ENCODE data around the gene DNAH14. TPM values are rescaled to one million over a fixed set of nuclear protein-coding genes. Genes with fewer than 3 reads are reported as not detected.

DNAH14 gene
- total and polyA plus RNA-seq, 2 of the 13 experiments (the other 11 are each of a cell fraction or from before 2014, with no cell fraction given), result 4.5 to 27.5 TPM

- POLR2A ChIA-PET, result no interaction called here
- FAIRE-seq, result no peak
- no peak overlapping the region for H3K27ac ChIP-seq (ENCODE audit: extremely low read length, insufficient read depth, low read length)
These were observed 327.6 kb downstream of the DNAH14 start for GRCh38 chr1:225257081-225257480.

More at GRCh38 chr1:225257081-225257480, 327.6 kb downstream of the DNAH14 start:
- no peak overlapping the region for H3K9ac ChIP-seq (ENCODE audit: insufficient read depth, low read depth, low read length)
- H4K20me1 ChIP-seq (ENCODE audit: insufficient read depth, low read length), result no peaks in the 10 kb centered on the region
- H3K4me3 ChIP-seq (replicated peaks in 1 of 3; ENCODE audit: insufficient read depth in 1 of 3, low read depth in 2 of 3, low read length in 3 of 3), result no peak overlapping the region
- TF ChIP-seq TAF1 (CRISPR knock-in tag; IDR thresholded peaks at IDR 0.05), result no peak
- TF ChIP-seq ZMYM3 (CRISPR knock-in tag; IDR thresholded peaks at IDR 0.05), result no peak
- TF ChIP-seq, protein P1, sequence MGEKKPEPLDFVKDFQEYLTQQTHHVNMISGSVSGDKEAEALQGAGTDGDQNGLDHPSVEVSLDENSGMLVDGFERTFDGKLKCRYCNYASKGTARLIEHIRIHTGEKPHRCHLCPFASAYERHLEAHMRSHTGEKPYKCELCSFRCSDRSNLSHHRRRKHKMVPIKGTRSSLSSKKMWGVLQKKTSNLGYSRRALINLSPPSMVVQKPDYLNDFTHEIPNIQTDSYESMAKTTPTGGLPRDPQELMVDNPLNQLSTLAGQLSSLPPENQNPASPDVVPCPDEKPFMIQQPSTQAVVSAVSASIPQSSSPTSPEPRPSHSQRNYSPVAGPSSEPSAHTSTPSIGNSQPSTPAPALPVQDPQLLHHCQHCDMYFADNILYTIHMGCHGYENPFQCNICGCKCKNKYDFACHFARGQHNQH (CRISPR knock-in tag; IDR thresholded peaks at IDR 0.05), result no peak
- no peak for TF ChIP-seq ZNF138 (CRISPR knock-in tag; IDR thresholded peaks at IDR 0.05; ENCODE audit: low read depth)
- no peak for TF ChIP-seq RBM39 (IDR thresholded peaks at IDR 0.05; ENCODE audit: low read depth, low read length, poor library complexity, severe bottlenecking)
- TF ChIP-seq EP300 (IDR thresholded peaks at IDR 0.05; ENCODE audit: low read depth in 2 of 2, low read length in 2 of 2), result no peak
- no peak for TF ChIP-seq EP300 (CRISPR knock-in tag; IDR thresholded peaks at IDR 0.05; ENCODE audit: borderline replicate concordance)
- TF ChIP-seq, protein P2, sequence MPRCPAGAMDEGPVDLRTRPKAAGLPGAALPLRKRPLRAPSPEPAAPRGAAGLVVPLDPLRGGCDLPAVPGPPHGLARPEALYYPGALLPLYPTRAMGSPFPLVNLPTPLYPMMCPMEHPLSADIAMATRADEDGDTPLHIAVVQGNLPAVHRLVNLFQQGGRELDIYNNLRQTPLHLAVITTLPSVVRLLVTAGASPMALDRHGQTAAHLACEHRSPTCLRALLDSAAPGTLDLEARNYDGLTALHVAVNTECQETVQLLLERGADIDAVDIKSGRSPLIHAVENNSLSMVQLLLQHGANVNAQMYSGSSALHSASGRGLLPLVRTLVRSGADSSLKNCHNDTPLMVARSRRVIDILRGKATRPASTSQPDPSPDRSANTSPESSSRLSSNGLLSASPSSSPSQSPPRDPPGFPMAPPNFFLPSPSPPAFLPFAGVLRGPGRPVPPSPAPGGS (CRISPR knock-in tag; IDR thresholded peaks at IDR 0.05), result no peak
- TF ChIP-seq ZNF280D (CRISPR knock-in tag; IDR thresholded peaks at IDR 0.05), result no peak
- no peak for TF ChIP-seq ZNF205 (CRISPR knock-in tag; IDR thresholded peaks at IDR 0.05)
- no peak for TF ChIP-seq TBL1XR1 (IDR thresholded peaks at IDR 0.05; ENCODE audit: borderline replicate concordance, low read length, partially characterized antibody)
- TF ChIP-seq TAF15 (IDR thresholded peaks at IDR 0.05; ENCODE audit: low read depth, low read length, poor library complexity, severe bottlenecking), result no peak
- no peak for TF ChIP-seq MLX (CRISPR knock-in tag; IDR thresholded peaks at IDR 0.05)
- no peak for TF ChIP-seq SOX6 (IDR thresholded peaks at IDR 0.05)
- no peak for TF ChIP-seq SOX6 (CRISPR knock-in tag; IDR thresholded peaks at IDR 0.05)
- TF ChIP-seq JUNB (CRISPR knock-in tag; IDR thresholded peaks at IDR 0.05; ENCODE audit: borderline replicate concordance), result no peak
- TF ChIP-seq IRF2 (CRISPR knock-in tag; IDR thresholded peaks at IDR 0.05), result no peak
- in situ Hi-C loops (cut with HindIII; ENCODE audit: extremely low pct_ligation_motif_present, low pct_unique_long_range_greater_than_20kb), result no loop called here
- intact Hi-C loops (cut with micrococcal nuclease; ENCODE audit: unreplicated experiment), result no loop called here
- no peak overlapping the region for H3K4me2 ChIP-seq (ENCODE audit: low read depth, low read length)
- CTCF ChIA-PET (ENCODE audit: low intra/inter-chr PET ratio, low total read pairs), result no interaction called here
- H3K36me3 ChIP-seq (replicated peaks in 1 of 2; ENCODE audit: control insufficient read depth in 1 of 2, insufficient read depth in 2 of 2, low read length in 2 of 2), result no peaks in the 10 kb centered on the region
- no peak for DNase-seq (ENCODE audit: low spot score)
- no peaks in the 10 kb centered on the region for H3K27me3 ChIP-seq (ENCODE audit: control insufficient read depth in 1 of 2, insufficient read depth in 2 of 2, low read length in 2 of 2)
- no peak for ATAC-seq
- no TSS peak for BruUV-seq (replicated peaks)
- H3K4me1 ChIP-seq (ENCODE audit: insufficient read depth, low read length), result no peaks in the 10 kb centered on the region
- 12% methylated on average over 2 of the region's 2 CpGs for WGBS (ENCODE audit: low lambda C conversion rate)
- no peak overlapping the region for H2AFZ ChIP-seq (ENCODE audit: low read length)
- no peaks in the 10 kb centered on the region for H3K79me2 ChIP-seq (ENCODE audit: insufficient read depth, low read length)
- no peaks in the 10 kb centered on the region for H3K9me3 ChIP-seq (ENCODE audit: low read length)
